HL-60/S4 treated with retinoic acid at 250 ng/mL for 4 days and 3 days (cell line): ENCODE measurements around the gene CHST11.

Experiments used
- in situ Hi-C: fragments of 300-500 bp; cut with MboI; formaldehyde crosslinking; loops from 2 replicates; pipeline ENCODE4 v1.7.0; 2022; ENCODE audit warnings: low sequenced_read_pairs

CHST11 gene

DNA sequence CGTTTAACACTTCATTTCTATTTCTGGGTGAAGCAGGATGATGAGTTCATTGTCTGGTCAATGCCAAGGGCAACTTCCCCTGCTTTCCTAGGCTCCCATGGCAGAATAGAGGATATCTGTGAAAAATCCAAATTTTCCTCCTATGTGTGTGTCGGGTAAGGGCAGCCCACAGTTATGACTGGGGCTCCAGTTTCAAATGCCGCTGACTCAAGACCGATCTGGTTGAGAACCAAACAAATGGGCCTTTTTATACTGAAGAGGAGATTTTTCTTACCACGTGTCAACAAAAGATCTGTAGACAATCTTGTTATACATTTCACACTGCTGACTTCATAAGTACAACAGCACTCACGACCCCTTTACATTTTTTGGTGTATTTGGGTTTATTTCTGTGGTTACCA, 120.8 kb downstream of the CHST11 start:
- in situ Hi-C loops = no loop called here

DNA sequence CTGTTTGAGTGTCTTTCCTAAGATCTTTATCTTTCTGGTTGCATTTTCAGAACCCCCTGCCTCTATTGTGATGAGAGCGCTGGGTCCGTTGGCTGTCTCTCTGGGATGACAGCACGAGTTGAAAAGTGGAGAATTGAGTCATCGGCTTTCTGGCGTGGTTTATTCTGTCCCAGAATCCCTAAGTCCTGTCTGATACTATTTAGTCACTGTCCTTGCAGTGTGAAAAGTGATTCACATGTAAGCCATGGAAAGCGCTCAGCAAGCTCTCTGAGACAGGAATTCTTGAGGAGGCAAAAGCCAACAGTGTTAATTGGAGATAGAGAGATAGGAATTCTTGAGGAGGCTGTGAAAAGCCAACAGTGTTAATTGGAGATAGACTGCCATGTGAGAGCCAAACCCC, 121.7 kb downstream of the CHST11 start:
- in situ Hi-C loops = no loop called here

DNA sequence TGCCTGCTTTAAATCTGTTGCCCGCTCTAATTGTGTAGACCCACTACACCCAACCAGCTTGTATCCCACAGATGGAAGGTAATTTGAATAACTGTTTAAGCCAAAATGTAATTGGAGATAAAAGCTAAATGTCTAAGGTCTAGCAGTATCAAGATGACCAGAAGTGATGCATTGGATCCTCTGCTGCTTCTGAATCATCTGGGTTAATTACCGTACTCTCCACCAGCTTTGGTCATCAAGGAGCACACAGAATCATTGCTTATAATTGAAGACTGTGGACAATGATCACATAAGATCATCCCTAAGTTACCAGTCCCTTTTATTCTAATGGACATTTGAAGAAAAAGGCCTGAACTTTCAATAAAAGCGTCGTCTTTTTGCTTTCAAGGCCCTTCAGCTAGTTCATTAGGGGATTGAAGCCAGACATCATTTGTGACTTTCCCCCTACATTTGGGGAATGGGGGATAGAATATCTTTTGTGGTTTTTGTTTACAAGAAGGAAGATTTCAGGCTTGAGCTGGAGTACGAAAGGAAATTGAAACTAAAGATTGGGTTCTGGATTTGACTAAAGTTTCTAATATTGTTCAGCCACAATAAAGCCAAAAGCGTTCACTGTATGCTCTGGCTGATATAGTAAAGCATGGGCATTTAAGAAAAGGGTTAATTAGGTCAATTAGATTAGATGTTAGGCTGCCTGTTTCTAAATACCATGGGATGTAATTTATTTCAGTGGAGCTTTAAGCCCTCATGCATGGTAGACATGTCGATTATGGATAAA, 123.2 kb downstream of the CHST11 start:
- in situ Hi-C loops = no loop called here

DNA sequence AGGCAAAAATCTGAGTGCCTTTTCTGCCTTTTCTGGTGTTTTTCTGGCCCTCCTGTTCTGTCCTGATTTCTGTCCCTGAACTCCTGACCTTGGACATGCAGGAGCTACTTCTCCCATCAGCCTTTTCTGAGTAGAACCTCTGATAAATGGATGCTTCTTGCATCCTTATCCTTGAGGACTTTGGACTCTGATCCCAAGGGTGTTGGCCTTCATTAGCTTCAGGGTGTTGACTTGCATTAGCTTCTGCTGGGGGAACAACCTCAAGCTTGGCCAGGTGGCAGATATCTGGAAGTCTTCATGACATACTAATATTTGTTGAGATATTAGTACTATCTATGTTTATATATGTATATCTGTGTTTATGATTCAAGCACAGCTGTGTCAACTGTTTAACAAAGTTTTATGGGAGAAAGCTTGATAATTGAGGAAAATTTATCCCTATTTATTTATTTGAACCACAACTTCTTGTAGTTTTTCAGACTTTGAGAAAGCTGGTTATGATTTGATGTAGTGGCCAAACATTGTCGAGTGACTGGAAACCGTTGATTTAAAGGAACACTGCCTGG, 124.3 kb downstream of the CHST11 start:
- in situ Hi-C loops = no loop called here

DNA sequence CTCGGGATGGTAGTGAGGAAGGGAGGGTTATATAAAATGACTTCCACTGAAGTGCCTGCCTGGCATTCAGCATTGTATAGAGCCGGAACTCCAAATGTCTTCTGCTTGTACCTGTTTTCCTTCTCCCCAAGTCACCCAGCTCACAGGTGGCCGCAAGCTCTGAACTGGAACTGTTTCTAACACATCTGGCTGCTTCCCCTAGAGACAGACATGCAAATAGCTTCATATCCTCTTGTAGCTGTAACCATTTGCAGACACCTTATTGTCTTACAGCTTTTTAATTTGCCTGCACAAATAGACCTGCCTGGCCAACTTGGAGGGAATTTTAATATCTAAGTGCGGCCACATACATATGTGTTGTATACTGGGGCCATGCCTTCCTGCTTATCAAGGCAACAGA, 126.0 kb downstream of the CHST11 start:
- in situ Hi-C loops = no loop called here

DNA sequence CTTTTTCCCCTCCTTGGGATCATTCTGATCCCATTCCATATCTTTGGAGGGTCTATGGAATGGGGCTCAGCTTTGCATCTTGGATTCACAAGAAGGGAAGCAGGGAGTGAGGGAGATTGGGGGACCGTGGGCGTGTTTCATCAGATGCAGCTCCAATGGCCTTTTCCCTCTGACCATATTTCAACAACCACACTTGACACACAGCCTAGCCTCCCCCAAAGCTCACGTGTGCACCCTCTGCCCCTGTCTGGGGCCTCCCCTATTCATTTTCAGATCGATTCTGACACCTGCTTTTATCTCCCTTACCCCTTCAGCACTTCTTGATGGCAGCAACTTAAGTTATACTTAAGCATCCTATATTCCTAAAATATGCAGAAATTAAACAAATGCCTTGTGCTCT, 126.6 kb downstream of the CHST11 start:
- in situ Hi-C loops = no loop called here

DNA sequence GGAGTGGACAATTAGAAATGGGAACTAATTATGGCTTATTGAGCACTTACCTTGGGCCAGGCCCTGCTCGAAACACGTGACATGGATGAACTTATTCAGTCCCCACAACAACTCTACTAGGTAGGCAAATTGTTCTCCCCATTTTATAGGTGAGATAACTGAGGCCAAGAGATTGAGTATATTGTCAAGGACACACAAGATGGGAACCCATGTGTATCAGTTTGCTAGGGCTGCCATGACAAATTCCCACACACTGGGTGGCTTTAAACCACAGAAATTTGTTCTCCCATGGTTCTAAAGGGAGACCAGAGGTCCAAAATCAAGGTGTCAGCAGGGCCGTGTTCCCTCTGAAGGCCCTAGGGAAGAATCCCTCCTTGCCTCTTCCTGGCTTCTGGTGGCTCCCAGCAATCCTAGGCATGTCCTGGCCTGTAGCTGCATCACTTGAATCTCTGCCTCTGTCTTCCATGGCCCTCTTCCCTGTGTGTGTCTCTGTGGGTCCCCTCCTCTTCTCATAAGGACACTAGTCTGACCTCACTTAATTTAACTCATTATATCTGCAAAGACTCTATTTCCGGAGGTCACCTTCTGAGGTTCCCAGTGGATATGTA, 128.8 kb downstream of the CHST11 start:
- in situ Hi-C loops = no loop called here

DNA sequence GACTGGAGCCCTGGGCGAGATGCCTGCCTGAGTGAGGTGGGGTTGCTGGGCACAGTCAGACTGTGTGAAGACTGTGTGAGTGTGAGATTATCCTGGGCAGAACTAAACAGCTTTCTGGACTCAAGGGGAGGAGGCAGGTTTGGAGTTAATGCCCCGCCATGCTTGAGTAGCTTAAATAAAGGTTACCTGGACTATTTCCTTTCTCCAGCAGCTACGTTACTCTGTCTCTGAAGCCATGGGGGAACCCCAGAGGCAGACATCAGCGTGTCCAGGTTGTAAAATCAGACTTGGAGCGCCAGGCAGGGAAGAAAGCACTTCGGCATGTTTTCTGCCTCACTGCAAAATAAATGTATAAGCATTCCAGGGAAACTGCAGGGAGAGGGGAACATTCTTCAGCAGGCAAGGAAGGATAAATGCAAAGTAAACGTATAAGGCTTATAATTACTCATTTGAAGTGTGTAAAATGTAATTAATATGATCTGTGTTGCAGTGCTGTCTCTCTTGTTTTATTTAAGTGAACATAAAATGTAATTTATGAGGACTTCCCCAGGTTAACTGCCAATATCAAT, 129.7 kb downstream of the CHST11 start:
- in situ Hi-C loops = no loop called here

DNA sequence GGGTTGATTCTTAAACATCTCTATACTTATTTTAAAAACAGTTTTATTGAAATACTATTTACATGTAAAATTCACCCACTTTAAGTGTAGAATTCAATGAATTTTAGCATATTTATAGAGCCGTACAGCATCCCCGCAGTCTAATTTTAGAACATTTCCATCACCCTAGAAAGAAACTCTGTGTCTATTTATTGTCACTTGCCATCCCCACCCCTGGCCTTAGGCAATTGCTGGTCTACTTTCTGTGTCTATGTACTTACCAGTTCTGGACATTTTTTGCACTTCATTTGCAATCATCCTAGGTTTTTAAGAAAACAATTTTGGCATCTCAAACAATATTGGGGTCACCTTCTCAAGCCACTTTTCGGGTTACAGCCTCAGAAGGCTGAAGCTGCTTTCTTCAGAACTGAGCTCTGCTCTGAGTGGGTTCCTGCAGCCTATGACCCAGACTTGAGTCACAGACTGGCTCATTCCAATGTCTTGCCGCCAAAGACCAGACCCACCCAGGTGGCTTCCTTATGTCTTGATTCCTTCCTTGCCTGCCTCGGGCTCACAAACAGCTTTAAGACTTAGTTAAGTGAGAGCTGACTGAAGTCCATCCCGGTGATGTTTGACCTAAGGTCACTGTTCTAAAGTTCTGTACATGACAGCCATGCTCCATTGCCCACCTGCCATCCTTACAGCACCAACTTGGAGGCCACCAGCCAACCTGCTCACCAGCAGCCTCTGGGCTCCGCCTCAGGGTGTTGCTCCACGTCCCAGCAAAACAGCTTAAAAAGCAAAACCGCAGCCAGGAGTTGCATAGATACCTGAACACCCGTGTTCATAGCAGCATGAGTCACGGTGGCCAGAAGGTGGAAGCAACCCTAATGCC, 131.5 kb downstream of the CHST11 start:
- in situ Hi-C loops = no loop called here

DNA sequence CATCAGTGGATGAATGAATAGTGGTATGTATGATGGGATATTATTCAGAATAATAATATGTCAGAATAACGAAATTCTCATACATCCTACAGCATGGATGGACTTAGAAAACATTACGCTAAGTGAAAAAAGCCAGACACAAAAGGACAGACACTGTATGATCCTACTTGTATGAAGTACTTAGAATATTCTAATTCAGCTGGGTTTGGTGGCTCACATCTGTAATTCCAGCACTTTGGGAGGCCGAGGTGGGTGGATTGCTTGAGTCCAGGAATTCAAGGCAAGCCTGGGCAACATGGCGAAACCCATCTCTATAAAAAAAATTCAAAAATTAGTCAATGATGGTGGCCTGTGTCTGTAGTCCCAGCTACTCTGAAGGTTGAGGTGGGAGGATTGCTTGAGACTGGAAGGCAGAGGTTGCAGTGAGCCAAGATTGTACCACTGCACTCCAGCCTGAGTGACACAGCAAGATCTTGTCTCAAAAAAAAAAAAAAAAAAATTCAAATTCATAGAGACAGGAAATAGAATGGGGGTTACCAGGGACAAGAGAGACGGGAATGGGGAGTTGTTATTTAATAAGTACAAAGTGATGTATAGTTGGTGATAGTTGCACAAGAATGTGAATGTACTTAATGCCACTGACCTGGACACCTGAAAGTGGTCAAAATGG, 132.3 kb downstream of the CHST11 start:
- in situ Hi-C loops = no loop called here

DNA sequence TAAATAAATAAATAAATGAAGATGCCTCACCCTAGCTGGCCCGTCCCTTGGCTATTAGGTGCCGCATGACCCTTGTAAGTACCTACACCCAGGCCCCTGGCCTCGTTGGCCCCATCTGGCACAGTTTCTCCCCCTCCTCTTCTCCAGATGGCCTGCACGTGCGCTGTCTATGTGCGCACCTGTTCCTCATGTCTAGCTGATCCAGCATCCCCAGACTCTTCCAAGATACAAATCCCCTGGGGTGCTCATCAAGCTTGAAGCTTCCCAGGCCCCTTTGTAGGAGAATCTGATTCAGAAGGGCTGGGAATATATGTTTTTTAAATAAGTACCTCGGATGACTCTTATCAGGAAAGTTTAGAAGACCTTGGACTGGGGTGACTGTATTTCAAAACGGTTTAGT, 133.3 kb downstream of the CHST11 start:
- in situ Hi-C loops = no loop called here

DNA sequence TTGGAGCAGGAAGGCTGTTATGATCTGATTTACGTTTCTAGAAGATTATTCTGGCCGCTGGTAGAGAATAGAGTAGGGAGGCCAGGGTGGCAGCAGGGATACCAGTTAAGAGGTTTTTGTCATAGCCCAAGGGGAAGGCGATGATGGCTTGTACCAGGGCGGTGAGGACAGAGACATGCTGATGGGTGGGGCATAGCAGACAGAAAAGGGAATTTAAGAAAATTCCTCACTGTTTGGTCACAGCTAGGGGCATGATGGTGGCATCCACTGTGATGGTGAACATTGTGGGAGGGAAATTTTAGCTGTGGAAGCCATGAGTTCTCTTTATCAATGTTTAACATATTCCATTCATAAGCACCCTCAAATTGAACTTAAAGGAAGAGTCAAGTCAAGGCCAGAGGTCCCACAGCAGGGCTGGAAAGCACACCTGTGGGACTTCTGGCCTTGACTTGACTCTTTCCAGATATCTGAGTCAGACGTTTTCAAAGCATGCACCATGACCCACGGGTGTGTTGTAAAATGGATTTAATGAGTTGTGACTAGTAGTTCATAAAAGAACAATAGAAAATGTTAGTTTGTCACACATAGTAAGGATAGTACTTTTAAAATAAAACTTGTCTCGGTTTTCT, 134.6 kb downstream of the CHST11 start:
- in situ Hi-C loops = no loop called here

DNA sequence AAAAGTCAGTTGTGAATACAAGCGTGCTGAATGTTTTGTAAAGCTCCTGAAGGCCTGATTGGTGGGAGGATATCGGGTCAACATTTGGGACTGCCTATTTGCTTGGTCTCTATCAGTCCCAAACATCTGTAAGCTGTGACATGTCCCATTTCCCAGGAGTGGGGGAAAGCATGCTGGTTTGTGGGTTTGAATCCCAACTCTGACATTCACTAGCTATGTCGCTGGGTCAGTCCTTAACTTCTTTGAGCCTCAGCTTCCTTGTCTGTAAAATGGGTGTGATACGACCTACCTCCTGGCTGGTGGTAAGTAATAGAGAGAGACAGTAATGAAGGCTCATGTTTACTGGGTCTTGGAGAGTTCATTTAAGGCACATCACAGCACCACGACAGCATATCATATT, 136.7 kb downstream of the CHST11 start:
- in situ Hi-C loops = no loop called here

DNA sequence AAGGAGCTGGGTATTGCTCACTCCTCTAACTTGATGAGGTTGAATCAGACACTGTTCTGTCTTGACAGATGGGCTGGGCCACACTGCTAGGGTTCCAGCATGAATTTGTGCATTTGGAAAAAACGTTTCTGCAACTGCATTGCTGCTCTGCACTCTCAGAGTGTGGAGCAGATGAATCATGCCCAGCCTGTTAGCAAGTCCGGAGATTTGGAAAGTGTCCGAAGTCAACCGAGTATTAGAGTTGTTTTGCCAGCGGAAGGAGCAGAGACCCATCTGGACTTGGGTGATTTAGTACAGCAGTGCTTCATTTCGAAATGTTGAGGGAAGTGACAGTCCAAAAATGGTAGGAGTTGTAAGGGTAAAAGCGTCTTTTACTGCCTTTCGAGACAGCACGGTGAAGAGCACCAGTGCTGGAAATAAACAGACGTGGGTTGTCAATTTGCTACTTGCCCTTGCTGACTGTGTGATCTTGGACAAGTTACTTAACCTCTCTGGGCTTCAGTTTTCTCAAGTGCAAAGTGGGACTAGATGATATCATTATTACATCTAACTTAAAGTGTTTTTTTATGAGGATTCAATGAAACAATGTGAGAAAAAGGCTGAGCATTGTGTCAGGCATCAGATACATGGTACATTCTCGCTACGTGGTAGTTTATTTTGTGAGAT, 139.5 kb downstream of the CHST11 start:
- in situ Hi-C loops = no loop called here

DNA sequence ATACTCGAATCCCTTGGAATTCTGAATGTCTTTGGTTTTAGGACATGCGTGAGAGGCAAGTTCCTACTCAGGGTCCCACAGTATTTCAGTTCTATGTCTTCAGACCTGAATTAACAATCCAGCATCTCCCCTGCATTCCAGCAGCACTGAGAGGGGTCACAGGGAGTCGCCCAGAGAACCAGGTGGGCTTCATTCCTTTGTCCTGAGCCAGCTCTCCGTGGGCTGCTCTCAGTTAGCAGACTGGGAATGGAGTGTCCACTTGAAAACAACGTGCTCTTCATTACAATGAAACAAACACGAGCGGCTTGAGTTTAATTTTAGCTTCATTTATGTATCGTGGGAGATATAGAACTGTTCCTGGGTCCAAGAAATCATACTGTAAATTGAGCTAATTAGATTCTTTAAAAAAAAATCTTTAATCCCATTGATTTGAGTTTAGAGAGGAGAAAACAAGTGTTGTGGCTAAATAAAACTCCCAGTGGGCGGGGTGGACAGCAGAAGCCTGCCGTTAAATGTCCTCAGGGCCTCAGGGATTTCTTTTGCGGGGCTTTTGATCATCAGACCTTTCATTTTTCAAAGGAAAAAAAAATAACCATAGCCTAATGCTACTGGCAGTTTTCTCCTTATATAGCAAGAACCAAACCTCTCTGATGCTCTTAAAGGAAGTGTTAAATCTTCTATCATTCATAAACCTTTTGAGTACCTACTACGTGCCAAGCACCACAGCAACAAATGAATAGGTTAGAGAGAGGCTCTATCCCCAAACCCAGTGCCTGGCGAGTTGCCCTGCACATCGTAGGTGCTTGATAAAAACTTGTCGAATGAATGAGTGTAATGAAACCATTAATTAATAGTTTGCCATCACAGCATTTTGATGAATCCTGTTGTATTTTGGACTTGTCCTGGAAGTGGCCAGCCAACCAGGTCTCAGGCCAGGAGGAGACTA, 140.4 kb downstream of the CHST11 start:
- in situ Hi-C loops = no loop called here

DNA sequence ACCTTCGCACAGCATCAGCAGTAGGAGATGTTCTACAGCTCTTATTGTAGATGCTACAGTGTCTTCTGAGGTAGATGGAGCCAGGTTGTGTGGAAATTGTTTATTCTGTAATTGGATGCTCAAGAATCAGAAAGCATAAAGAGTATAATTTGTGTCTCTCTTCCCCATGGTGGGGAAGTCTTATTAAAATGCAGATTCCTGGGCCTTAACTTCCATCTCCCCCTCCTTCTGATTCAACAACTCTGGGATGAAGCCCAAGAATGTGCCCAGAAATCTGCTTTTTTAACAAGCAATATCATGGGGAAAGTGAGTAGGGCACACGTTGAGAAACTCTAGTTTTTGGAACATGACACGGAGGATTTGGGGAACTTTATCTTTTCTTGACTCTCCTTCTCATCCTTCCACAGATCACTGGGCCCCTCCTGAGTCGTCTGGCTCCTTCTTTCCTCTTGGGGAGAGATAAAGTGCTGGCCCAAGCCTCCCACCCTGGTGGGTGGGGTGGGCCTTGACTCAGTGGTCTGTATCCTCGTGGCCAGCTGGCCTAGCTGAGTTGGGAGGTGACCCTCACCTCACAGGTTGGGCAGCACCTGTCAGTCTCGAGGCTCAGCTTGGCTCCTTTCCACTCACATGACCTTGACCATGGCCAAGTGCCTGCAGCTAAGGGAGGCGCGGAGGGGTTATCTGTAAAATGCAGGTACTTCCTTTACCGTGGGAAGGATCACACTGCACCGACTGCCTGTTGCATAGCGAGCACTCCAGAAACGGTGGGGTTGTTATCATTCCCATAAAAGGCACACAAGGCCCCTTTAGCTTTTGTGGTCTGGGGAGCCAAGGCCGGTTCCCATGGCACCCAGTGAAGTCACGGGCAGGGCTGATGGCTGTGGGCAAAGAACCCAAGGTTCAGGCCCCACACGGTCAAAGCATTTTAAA, 141.9 kb downstream of the CHST11 start:
- in situ Hi-C loops = no loop called here

DNA sequence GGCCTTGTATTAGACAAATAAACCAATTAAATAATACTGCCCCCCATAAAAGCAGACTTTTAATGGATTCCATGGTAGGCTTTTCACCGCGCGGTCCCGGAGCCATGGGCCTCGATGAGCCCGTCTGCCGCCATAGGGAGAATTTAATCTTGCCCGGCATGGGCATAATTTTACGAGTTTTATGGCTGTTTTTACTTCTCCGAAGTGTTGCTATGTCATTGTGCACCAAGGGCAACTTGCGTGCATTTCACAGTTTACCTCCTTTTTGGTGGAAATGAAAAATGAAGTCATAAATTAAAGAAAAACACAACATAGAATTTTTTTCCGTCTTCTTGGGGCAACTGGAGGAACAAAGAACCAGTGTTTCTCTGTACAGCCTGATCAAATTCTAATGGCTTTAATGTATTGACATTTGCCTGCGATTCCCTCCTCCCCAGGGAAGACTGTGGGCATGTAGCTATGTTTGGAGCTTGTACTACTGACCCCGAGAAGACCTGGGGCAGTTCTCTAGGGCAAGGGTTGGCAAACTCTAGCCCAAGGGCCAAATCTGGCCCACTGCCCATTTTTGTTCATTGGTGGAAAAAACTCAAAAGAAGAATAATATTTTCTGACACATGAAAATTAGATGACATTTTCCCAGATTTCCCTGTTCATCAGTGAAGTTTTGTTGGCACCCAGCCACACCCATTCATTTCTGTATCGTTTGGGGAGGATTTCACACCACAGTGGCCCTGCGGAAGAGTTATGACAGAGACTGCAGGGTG, 142.7 kb downstream of the CHST11 start:
- in situ Hi-C loops = no loop called here
